Astrocyte (in vitro differentiated cells and primary cell): ENCODE measurements around the gene RAC2.

Source experiments
- CTCF ChIP-seq: IDR thresholded peaks from 2 replicates; pipeline ENCODE4 v1.5.1; 2011; ENCODE audit warnings: low read depth, mild to moderate bottlenecking, inconsistent platforms, low read length, moderate library complexity; ENCODE audit not compliant: insufficient read depth
- EZH2 ChIP-seq: IDR thresholded peaks from 2 replicates; pipeline ENCODE4 v1.6.1; 2012; ENCODE audit warnings: mild to moderate bottlenecking, low read length, inconsistent platforms; ENCODE audit not compliant: insufficient read depth

DNA sequence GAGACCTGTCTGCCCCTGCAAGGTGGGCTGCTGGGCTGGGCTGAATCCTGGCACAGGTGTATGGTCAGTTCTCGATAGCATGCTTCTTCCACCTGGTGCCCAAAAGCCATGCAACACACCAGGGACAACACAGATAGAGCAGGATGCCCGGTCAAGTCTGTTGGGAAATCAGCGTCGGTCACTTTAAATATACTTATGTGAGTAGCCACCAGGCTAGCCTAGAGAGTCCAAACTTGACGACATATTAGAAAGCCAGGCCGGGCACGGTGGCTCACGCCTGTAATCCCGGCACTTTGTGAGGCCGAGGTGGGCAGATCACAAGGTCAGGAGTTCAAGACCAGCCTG lies 65.0 kb downstream of the RAC2 start:
- TF ChIP-seq CTCF (no peak), EZH2 (no peak)
